Kasumi-1 (cell line): ENCODE results near the gene FCHSD2.
"Not testable (repeated sequence)": the region's sequence is repeated elsewhere in the genome, so short reads cannot be mapped to it uniquely, and the experiment has no call there.

Source experiments
- DNase-seq, 2 experiments: peaks; one replicate each; lab custom pipeline; 2025; lab: John Stamatoyannopoulos, UW

The FCHSD2 gene

GRCh38 chr11:73151416-73151815 is 9.3 kb upstream of the FCHSD2 start:
- DNase-seq: no peak

- no peak for DNase-seq
These were observed 7.0 kb upstream of the FCHSD2 start for GRCh38 chr11:73149105-73149504.

DNA sequence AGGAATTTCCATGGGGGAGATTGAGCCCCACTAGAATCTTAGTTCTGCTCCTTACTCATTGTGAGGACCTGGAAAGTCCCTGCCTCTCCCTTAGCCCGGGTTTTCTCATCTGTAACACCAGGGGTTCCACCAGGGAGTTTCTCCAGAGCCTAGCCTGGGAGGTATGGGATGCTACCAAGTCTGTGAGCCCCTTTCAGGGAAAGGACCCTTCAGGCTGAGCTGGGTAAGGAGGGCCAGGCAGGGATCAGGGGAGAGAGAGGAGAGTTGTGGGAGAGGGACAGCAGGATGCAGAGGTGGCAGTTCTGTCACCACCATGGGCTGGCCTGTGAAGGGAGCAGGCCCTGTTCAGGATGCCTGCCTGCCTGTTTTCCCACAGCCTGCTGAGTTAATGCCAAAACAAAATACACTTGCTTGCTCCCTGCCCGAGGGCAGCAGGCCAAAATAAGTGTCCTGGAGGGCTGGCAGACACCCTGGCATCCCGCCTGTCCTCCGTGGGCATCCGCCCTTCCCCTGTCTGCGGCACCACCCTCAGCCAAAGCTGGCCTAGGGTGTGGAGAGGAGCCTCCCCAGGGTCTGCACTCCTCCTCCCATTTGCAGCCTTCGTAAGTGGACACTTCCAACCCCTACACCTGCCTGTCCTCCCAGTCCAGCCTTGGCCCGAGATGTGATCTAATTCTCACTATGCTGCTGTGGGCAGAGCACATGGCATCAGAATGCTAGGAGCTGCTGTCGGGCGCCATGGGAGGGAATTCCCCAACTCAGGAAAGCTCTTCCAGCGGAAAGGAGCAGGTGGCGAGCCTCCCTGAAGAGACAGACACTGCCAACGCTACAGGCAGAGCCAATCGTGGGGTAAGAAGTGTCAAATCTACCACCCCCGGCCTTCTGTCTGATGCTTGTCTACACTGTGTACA is 5.9 kb upstream of the FCHSD2 start:
- DNase-seq: no peak

DNA sequence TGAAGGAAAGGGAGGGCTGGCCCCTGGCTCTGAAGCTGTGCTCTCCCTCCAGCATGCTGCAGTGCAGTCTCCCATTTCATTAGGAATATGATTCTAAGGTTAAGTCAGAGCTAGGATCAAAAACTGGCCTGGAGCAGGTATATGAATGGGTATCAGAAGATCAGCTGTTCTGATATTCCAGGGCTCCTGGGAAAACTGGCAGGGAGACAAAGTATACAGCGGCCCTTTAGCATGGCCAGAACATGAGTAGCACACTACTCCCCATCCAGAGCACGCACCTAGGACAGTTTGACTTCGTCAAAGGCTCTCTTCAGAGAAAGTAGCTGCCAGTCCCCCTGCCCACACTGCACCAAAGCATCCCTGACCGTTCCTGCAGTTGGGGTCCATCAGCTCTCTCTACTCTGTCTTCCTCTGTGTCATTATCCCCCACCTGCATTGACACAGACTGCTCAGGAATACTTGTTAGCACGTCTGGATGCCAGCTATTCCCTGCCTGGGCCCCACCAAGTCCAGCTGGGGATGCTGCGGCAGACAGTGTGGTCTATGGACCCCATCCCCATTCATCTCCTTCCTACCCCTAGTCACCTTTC is 4.0 kb upstream of the FCHSD2 start:
- DNase-seq: no peak

GRCh38 chr11:73143126-73143838 is 1.2 kb upstream of the FCHSD2 start:
- peak; percentile 79 to 92 for DNase-seq

- DNase-seq: peak; percentile 70 to 78
These were observed 600 bp downstream of the FCHSD2 start for GRCh38 chr11:73141309-73142127.

- DNase-seq: peak in 1 of 2 experiments; percentile 45
These were observed 1.1 kb downstream of the FCHSD2 start for GRCh38 chr11:73141031-73141308.

DNA sequence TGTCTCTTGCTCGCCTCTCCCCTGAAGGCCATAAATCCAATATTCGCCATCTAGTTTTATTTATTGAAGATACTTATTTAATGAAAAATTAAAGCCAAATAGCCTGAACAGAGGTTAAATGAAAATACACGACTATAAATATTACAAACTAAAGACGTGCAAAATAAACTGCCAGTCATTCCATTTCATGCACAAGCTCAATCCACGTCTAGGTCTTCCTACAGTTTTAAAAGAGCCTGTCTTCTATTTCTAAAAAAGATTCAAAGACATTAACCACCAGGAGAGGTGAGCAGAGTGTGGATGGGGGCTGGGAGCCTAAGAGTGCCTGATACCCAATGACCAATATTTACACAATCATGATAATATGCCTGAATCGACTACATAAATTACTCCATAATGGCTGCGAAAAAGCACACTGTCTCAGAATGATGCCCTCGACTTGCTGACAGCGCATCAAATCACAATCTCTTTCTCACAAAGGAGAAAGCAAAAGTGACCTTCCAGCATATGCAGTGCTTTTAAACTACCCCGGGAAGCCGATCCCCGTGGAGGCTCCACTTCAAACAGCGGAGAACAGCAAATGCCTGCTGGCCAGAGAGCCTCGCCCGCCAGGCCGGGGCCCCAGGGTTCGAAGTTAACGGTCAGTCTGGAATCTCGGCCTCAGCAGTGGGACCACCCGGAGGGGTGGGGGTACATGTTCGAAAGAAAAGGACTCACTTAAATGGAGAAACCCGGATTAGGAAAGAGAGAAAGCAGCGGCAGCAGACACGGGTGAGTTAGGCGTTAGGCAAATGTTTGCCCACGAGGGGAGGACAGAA is 1.7 kb downstream of the FCHSD2 start:
- peak; percentile 11 to 45 for DNase-seq

- no peak for DNase-seq
These were observed 2.5 kb downstream of the FCHSD2 start for GRCh38 chr11:73139476-73140198.

- DNase-seq: no peak
These were observed 4.2 kb downstream of the FCHSD2 start for GRCh38 chr11:73137944-73138274.

DNA sequence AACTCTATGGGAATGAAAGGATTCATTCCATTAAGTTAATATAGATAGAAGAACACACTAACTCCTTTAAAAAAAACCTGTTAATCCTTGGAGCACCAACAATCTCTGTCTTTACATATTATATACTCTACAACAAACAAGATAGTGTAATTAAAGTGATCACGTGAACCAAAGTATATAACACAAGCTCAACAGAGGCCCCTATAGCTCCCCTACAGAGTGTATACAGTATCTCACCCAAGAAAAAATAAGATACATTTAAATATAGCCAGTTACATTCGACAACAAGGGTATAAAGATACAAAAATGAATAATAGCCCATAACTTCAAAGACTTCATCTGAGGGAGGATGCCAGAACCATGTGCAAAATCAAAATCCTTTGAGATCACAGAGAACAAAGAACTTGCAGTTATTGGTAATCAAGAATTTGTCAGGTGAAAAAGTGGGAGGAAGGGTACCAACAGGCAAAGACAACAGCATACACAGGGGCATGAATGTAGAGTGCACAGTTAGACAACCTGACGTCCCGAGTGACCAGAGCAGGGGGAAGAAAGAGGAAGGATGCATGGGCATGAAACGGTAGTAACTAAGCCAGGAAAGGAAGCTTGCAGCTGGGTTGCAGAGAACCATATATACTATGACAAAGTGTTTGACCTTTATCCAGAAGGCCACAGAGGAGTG is 4.7 kb downstream of the FCHSD2 start:
- peak; percentile 49 to 50 for DNase-seq

DNA sequence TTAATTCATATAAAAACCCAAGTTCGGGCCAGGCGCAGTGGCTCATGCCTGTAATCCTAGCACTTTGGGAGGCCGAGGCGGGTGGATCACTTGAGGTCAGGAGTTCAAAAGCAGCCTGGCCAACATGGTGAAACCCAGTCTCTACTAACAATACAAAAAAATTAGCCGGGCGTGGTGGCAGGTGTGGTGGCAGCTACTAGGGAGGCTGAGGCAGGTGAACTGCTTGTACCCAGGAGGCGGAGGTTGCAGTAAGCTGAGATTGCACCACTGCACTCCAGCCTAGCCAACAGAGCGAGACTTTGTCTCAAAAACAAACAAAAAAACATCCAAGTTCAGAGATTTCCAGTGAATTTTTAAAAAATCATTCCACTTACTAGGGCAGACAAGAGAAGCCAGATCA is 5.4 kb downstream of the FCHSD2 start:
- DNase-seq: not testable (repeated sequence)

GRCh38 chr11:73135346-73136284 is 6.5 kb downstream of the FCHSD2 start:
- no peak for DNase-seq

GRCh38 chr11:73132349-73132748 is 9.8 kb downstream of the FCHSD2 start:
- not testable (repeated sequence) for DNase-seq

GRCh38 chr11:73130181-73130580 is 11.9 kb downstream of the FCHSD2 start:
- DNase-seq: no peak

GRCh38 chr11:73129198-73129597 is 12.9 kb downstream of the FCHSD2 start:
- no peak for DNase-seq

- no peak for DNase-seq
These were observed 15.2 kb downstream of the FCHSD2 start for GRCh38 chr11:73126804-73127480.

- DNase-seq: no peak
These were observed 17.3 kb downstream of the FCHSD2 start for GRCh38 chr11:73124800-73125199.
